Smooth muscle cell of the brain vasculature (primary cell): ENCODE results near the gene WFDC2.
A peak's percentile ranks its signal among the peaks of the same experiment; 100 is the strongest.

Experiments
- DNase-seq: peaks from one replicate; pipeline ENCODE4 v3.0.0-alpha.2; 2012; ENCODE audit warnings: low read depth, low spot score

Gene WFDC2, protein sequence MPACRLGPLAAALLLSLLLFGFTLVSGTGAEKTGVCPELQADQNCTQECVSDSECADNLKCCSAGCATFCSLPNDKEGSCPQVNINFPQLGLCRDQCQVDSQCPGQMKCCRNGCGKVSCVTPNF

DNA sequence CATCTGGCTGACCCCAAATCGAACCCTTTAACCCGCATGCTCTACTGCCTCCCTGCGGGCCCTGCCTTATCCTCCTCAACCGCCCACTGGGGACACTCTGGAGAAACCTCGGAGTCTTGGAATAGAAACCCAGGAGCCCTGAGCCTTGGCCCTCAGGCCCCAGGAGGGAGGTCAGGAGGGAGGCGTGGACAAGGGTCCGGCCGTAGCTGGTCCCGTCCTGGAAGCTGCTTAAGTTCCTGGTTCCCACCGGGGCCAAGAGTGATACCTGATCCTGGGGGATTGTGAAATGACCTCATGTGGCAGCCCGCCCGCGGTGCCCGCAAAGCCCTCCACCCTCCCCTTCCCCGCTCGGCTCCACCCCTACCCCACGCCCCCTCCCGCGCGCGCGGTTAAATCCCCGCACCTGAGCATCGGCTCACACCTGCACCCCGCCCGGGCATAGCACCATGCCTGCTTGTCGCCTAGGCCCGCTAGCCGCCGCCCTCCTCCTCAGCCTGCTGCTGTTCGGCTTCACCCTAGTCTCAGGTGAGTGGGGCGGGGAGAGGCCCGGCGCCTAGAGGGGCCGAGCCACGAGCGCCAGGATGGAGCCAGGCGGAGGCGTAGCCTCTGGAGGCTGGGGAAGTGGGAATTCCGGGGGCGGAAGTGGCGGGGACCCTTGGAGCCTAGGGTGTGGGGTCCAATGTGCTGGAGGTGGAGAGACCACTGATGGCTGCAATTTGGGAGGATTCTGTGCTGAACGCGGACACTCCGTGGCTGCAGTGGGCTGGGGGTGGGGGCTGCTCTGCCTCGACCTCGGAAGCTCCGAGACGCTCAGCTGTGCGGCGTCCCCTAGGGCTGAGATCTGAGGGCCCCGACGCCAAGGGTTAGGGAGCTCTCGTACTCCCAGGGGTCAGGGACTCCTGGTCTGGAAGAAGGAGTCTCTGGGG, at the start of gene WFDC2:
Gene WFDC2, plus strand, starts transcription at position 418 of the 926 bp plus-strand sequence. Its CDS starts 29 bp downstream, at position 447.
- DNase-seq: no peak

DNA sequence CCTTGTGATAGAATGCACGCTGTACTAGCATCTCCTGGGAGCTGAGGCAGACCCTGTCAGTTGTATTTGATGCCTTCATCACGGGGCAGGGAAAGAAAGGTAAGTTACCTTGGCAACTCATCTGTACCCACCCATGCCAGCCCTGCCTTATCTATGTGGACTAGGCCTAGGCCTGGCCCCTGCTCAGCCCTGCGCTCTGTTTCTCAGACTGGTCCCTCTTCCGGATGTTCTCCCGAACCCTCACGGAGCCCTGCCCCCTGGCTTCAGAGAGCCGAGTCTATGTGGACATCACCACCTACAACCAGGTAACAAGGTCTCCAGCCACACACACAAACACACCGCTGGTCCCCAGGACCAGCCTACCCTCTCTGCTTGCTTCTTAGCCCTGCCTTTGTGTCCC, 49.4 kb upstream of the WFDC2 start:
- DNase-seq: no peak

DNA sequence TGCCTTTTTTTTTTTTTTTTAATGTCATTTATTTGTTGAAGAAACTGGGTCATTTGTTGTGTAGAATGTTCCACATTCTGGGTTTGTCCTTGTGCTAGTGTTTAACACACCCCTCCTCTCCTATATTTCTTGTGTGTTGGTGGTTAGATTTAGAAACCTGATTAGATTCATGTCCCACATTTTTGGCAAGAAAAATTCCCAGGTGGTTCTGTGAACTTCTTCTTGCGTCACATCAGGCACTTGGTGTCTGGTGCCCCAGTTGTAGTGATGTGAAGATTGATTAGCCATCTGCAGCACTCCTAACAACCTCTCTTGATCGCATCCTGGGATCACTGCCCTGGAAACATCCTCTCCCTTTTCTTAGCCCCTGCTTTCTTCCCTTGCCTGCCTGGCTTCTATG, 45.9 kb upstream of the WFDC2 start:
- no peak for DNase-seq

DNA sequence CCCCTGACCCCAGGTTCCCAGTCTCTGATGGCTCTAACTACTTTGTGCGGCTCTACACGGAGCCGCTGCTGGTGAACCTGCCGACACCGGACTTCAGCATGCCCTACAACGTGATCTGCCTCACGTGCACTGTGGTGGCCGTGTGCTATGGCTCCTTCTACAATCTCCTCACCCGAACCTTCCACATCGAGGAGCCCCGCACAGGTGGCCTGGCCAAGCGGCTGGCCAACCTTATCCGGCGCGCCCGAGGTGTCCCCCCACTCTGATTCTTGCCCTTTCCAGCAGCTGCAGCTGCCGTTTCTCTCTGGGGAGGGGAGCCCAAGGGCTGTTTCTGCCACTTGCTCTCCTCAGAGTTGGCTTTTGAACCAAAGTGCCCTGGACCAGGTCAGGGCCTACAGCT, 44.0 kb upstream of the WFDC2 start:
- no peak for DNase-seq

DNA sequence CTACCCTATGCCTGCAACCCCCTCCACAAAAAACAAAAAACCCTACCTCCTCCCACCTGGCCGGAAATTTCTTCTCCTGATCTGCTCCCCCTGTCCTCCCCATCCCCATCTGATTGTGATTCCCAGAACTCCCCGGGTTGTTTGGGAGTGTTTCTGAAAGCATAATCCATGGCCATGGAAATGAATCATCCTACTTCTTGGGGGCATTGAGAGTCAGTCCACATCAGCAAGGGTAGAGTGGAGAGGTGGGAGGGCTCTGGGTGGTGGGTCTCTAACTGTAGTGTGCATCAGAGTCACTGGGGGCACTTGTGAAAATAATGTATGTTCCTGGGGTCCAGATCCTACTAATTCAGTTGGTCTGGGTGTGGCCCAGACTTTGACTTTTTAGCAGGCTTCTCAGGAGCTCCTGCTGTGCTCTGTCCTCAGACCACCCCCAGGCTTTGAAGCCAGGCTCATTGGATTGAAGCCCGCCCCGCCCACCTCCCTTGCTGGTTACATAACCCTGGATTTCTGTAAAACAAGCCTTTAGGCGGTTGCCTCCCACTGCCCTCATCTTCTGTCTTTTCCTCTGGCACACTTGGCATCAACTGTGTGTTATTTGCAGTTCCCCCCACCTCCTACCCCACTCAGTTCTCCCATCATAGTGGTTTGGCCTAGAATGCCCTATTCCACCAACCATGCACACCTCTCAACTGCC, 43.1 kb upstream of the WFDC2 start:
- DNase-seq: no peak

DNA sequence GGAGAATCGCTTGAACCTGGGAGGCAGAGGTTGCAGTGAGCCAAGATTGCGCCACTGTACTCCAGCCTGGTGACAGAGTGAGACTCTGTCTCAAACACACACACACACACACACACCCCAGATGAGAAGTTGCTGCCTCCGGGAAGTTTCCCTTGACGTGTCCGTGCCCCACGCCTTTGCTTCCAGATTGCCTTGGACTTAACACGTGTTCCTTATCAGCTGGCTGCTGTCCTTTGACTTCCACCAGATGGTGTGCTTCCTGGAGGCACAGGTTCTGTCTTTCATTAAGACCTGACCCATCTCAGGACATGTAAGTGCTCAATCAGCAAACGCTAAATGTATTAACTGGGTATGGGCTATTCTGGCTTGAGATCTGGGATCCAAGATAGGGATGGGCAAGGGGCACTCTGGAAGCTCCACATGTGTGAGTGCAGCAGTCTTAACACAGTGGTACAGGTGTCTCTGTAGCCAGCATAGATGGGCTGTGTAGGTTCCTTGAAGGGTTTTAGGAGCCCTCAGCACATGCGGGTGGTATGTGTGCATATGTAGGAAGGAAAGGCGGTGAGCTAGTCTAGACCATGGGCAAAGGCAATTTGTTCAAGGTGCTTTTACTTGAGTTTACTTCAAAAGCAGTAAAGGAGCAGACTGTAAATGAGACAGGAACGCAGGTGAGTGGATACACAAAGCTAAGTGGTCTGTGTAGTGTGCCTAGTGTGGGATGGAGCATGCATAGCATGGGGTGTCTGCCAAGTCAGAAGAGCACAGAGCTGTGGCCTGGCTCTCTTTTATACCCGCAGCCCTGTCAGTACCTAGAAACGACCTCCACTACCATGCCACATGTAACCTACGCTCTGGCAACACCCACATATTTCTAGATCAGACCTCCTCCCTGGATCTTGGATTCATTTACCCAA, 42.1 kb upstream of the WFDC2 start:
- DNase-seq: no peak

DNA sequence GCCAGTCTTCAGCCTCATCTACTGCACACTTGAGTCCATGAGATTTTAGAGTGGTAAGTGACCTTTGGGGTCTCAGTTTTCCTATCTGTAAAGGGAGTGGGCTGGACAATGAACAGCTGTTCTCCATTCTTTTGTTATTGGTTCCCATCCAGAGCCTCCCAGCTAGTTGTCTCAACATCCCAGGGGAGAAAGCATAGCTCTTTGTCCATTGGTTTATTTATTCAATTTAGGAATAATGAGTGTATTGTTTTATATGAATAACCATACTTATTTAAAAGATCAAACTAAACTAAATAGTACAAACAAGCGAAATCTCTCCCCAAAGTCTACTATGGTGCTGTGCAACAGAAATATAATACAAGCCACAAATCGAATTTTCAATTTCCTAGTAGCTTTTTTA, 39.9 kb upstream of the WFDC2 start:
- DNase-seq: no peak

DNA sequence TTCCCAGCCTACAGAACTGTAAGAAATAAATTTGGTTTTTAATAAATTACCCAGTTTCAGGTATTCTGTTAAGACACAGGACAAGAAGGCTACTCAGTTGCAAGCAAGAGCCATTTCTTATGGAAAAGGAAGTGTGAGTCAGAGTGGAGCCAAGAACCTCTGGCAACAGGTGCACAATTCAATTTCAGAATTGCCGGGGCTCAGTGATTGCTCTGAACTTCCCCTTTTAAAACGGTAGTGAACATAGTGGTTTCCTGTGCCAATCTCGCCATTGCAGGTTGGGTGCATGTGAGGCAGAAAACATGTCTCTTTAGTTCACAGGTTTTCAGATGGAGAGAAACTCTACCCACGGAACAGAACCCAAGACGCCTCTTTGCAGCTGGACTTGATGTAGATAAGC, 37.3 kb upstream of the WFDC2 start:
- no peak for DNase-seq

DNA sequence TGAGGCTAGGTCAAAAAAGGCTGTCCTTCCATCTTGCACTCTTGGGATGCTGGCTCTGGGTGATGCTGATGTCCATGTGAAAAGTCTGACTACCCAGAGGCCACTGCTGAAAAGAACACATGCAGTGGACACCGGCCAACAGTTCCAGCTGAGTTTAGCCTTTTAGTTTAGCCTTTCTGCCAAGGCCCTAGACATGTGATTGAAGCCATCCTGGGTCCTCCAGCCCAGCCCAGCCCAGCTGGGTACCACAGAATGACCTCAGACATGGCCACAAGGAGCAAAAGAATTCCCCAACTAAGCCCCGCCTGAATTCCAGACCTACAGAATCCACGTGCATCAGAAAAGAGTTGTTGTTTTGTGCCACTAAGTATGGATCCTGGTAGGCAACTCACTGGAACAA, 36.2 kb upstream of the WFDC2 start:
- peak; percentile 36 for DNase-seq

DNA sequence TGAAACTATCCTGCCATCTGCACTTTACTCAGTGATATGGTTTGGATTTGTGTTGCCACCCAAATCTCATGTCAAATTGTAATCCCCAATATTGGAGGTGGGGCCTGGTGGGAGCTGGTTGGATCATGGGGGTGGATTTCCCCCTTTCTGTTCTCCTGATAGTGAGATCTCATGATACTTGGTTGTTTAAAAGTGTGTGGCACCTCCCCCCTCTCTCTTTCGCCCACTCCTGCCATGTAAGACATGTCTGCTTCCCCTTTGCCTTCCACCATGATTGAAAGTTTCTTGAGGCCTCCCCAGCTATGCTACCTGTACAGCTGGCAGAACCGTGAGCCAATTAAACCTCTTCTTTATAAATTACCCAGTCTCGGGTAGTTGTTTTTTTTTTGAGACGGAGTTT, 35.6 kb upstream of the WFDC2 start:
- no peak for DNase-seq

DNA sequence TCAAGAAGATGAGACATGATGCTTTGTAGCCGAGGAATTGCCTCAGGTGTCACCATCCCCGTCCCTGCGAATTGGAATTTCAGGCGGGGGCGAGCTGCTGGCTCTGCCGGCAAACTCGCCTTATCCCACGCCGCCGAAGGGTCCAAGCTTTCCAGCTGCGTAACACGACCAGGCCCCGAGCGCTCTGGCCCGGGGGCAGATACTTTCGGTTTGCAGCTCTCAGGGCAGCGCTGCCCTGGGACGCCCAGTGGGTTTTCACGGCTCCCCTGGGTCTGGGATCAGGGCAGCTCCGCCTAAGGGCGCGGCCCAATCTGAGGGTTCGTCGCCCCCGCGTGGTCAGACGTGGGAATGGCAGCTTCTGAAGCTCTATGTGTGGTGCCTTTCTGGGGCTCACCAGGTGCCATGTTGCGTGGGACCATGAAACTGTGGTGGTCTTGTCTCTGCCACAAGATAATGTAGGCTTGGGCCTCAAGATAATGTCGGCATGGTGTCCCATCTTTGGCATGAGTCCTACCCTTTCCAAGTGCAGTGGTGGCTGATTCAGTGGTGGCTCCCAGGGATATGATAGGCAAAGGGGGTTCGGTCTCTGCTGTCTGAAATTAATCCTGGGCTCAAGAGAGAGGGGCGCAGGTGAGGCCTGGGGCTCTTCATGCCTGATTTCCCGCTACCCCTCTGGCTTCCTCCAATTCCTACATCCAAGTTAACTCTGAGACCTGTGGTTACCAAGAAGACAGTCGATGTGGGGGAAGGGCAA, 32.6 kb upstream of the WFDC2 start:
- DNase-seq: peak; percentile 56

DNA sequence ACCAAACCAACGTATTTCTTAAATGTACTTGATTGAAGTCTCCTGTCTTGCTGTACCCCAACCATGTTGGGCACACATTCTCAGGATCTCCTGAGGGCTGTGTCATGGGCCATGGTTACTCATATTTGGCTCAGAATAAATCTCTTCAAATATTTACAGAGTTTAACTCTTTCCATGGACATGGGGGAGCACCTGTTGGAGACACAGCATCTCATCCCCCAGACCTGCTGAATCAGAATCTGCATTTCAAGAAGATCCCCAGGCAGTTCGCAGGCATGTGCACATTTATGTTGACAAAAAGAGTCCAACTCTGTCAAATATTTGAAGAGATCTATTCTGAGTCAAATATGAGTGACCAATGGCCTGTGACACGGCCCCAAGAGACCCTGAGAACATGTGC, 29.1 kb upstream of the WFDC2 start:
- DNase-seq: no peak

DNA sequence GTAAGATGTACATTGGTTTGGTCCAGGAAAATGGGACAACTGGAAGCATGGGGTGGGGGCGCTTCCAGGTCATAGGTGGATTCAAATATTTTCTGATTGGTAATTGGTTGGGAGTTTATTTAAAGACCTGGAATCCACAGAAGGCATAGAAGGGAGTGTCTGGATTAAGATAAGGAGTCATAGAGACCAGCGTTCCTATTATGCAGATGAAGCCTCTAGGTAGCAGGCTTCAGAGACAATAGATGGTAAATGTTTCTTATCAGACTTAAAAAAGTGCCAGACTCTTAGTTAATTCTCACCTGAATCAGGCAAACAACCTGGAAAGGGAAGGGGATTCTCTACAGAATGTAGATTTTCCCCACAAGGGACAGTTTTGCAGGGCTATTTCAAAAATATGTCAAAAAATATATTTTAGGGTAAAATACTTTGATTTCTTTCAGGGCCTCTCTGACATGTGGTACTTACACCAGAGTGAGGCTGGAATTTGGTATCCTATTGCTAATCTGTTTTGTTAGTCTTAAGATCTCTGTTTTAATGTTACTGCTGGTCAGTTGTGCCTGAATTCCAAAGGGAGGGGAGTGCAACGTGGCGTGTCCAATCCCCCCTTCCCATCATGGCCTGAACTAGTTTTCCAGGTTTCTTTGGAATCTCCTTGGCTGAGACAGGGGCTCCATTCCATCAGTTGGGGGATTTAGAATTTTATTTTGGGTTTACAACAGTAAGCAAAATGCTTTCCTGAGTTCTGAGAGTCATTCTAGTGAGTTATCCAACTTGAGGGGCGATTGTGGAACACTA, 28.5 kb upstream of the WFDC2 start:
- DNase-seq: no peak

DNA sequence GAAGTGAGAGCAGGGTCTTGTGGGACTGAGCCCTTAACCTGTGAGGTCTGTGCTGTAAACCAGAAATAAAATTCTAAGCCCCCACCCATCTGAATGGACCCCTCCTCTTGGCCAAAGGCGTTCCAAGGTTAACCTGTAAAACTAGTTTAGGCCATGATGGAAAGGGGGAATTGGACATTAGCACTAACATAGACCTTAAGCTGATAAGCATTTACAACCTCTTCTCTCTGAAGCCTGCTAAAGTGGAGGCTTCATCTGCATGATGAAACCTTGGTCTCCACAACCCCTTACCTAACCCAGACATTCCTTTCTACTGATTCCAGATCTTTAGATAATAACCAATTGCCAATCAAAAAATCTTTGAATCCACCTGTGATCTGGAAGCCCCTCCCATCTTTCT, 27.8 kb upstream of the WFDC2 start:
- no peak for DNase-seq

DNA sequence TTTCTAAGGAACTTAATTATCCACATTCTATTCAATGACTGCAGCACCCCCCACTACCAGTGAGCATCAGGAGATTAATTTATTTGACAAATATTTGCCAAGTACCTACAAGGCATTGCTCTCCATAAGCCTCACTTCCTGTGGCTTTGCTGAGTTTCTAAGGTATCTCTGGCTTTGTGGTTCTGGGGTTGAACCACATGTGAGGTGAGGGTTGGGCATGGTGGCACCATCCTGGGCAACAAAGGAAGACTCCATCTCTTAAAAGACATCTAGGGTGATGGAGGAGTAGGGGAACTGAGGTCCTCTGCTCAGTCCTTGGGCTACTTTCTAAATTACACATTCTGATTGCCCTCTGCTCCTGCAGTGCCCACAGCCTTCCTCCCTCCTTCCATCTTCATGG, 25.5 kb upstream of the WFDC2 start:
- DNase-seq: no peak

DNA sequence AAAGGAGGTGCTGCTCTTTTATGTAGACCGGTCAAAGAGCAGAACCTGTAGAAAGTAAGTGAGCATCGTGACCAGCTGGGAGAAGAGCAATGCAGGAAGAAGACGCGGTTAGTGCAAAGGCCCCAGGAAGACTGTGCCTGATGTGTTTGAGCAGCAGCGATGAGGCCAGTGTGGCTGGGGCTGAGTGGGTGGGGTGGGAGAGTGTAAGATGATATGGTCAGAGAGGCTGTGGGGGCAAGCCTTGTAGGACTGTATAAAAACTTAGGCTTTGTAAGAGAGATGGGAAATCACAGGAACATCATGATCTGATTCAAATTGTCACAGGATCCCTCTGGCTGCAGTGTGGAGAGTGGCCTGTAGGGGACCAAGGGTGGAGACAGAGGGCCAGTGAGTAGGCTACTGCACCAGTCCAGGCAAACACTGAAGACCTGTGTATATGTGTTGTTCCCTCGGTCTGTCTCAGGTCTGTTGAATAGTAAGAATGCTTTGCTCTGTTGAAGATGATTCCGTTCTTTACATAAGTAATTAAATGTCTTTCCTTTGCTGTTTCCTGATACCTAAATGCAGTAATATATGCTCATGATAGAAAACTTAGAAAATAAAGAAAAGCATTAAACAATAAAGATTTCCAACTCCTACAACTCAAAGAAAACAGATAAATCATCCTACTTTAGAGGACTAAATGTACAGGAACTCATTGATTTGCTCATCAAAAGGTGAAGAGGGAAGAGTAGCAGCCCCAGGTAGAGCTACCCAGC, 23.6 kb upstream of the WFDC2 start:
- no peak for DNase-seq

DNA sequence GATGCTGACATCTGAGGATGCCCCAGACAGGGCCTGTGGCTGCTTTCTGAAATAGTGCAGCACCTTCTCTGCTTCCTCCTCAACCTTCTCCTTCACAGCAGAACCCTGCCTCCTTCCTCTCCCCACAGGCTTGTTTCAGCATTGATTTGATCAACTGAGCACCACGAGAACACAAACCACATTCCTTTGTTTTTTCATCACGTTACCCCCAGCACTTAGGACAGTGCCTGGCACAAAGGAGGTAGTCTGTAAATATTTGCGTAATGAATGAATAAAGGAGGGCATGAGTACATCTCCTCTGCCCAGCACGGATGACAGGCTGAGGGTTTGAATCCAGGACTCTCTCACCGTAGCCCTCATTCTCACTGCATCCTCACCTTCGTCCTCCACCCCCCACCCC, 21.3 kb upstream of the WFDC2 start:
- DNase-seq: no peak

DNA sequence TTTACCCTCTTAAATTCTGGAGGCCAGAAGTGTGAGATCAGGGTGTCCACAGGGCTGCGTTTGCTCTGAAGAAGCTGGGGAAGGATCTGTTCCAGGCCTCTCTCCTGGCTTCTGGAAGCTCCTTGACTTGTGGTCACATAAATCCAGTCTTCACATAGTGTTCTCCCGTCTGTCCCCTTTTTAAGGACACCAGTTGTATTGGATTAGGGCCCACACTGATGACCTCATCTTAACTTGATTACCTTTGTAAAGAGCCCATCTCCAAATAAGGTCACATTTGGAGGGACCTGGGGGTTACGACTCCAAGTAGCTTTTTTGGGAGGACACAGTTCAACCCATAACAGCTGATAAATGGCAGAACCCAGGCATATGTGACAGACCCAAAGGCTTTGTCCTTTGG, 20.0 kb upstream of the WFDC2 start:
- DNase-seq: no peak

DNA sequence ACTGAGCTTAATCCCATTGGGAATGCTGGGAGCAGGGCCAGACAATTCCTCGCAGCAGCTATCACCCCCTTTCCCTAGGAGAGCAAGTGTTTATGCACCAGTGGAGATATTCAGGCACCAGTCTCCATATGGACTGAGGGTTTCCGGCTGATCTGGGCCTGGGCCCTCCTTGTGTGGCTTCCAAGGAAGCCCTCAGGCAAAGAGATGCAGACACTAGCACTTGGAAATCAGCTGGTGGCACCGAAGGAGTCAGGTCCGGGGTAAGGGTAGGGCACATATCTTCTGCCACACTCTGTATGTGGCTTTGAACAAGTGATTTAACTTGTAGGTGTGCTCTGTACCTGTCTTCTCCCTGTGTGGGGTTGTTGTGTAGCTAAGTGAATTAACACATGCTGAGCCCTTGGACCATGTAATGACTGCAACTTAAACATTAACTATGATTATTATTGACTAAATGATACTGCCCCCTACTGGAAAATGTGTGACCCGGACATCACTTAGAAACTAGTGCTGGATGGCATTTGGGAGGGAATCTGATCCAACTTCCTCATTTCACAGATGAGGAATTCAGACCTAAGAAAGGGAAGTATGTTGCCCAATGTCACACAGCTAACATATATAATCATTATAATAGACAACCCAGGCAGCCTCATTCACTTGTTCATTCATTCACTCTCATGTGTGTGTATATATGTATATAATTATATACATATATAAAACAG, 19.3 kb upstream of the WFDC2 start:
- no peak for DNase-seq
